ENCODE results near the gene GLP1R. TPM values are rescaled to one million over a fixed set of nuclear protein-coding genes. Genes with fewer than 3 reads are reported as not detected.

GLP1R gene
- total RNA-seq, 3 donors from 2014 or later (not counting 1 experiment from before 2014, with no cell fraction given) = 2.2 to 6.5 (median 3.0) TPM

DNA sequence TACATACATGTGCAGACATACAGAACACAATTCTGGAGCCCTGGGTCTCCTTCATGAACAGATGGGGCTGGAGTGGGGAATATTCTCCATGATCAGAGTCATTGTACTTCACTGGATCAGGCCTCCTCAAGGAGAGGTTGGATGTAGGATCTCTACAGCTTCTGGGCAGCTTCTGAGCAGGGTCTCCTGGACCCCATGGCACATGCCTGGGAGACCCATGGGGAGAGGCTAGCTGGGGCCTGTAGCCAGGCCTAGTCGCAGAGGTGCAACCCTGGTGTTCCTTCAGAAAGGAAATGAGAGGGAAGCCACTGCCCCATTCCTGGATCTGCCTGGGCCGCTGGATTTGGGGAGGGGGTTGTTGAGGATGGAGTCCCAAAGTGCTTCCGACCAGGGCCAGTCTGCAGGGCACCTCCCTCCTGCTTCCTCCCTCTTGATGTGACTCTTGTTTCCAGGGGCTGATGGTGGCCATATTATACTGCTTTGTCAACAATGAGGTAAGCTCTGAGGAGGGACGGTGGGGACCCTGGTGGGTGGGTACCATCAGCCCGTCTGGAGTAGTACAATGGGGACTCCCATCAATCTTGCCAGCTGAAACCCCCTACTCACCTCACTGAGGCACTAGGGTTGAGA is 31.8 kb downstream of the GLP1R start:
- H3K27me3 Mint-ChIP-seq (ENCODE audit: low read depth in 2 of 2) = no peaks in the 10 kb centered on the region
- H3K9me3 ChIP-seq (ENCODE audit: control insufficient read depth, insufficient read depth, low read length) = no peaks in the 10 kb centered on the region
- WGBS (ENCODE audit: insufficient coverage) = 86% methylated on average over 5 of the region's 5 CpGs
- TF ChIP-seq CTCF (IDR thresholded peaks at IDR 0.05) = no peak
- H3K36me3 Mint-ChIP-seq = no peaks in the 10 kb centered on the region
- no peaks in the 10 kb centered on the region for H3K4me1 Mint-ChIP-seq
- H3K27ac ChIP-seq (ENCODE audit: low read length) = no peak overlapping the region
- no peaks in the 10 kb centered on the region for H3K36me3 ChIP-seq (ENCODE audit: control insufficient read depth, insufficient read depth, low read length)
- no peaks in the 10 kb centered on the region for H3K27me3 ChIP-seq (ENCODE audit: control insufficient read depth, insufficient read depth, low read length)
- no peak overlapping the region for H3K4me3 ChIP-seq (ENCODE audit: low read length)
- DNase-seq = peak in 1 of 2 donors; percentile 1
- no peak for ATAC-seq
- H3K4me1 ChIP-seq (ENCODE audit: control insufficient read depth, insufficient read depth, low read length) = no peaks in the 10 kb centered on the region
- no peak overlapping the region for H3K4me3 Mint-ChIP-seq
- no peaks in the 10 kb centered on the region for H3K9me3 Mint-ChIP-seq
- H3K27ac Mint-ChIP-seq = no peak overlapping the region
- intact Hi-C loops (cut with micrococcal nuclease) = no loop called here

GRCh38 chr6:39082310-39082709 is 33.7 kb downstream of the GLP1R start:
- H3K36me3 Mint-ChIP-seq = no peaks in the 10 kb centered on the region

GRCh38 chr6:39083231-39083634 is 34.7 kb downstream of the GLP1R start:
- intact Hi-C loops (cut with micrococcal nuclease) = no loop called here
- H3K9me3 Mint-ChIP-seq = no peaks in the 10 kb centered on the region

More at GRCh38 chr6:39082310-39082709, 33.7 kb downstream of the GLP1R start:
- intact Hi-C loops (cut with micrococcal nuclease) = no loop called here
- H3K36me3 ChIP-seq (ENCODE audit: control insufficient read depth, insufficient read depth, low read length) = no peaks in the 10 kb centered on the region
- H3K27ac ChIP-seq (ENCODE audit: low read length) = no peak overlapping the region
- no peaks in the 10 kb centered on the region for H3K9me3 ChIP-seq (ENCODE audit: control insufficient read depth, insufficient read depth, low read length)
- TF ChIP-seq CTCF (IDR thresholded peaks at IDR 0.05) = no peak
- no peaks in the 10 kb centered on the region for H3K27me3 ChIP-seq (ENCODE audit: control insufficient read depth, insufficient read depth, low read length)
- 76% methylated on average over 8 of the region's 8 CpGs for WGBS (ENCODE audit: insufficient coverage)
- H3K4me3 ChIP-seq (ENCODE audit: low read length) = no peak overlapping the region
- Mint-ChIP-seq H3K4me3 (no peak overlapping the region), H3K9me3 (no peaks in the 10 kb centered on the region), H3K27ac (no peak overlapping the region), H3K4me1 (peaks cover 15 to 17% of the 10 kb centered on the region in 2 donors), H3K27me3 (ENCODE audit: low read depth in 2 of 2) (peaks cover 0 to 5% of the 10 kb centered on the region in 2 donors)
- ATAC-seq (no peak), DNase-seq (peak in 1 of 2 donors; percentile 3)
- peaks cover 10% of the 10 kb centered on the region for H3K4me1 ChIP-seq (ENCODE audit: control insufficient read depth, insufficient read depth, low read length)

More at GRCh38 chr6:39083231-39083634, 34.7 kb downstream of the GLP1R start:
- DNase-seq (peak in 1 of 2 donors; percentile 13), ATAC-seq (peak in 1 of 3 donors; percentile 43)
- no peak overlapping the region for H3K27ac ChIP-seq (ENCODE audit: low read length)
- peaks cover 10% of the 10 kb centered on the region for H3K4me1 ChIP-seq (ENCODE audit: control insufficient read depth, insufficient read depth, low read length)
- no peaks in the 10 kb centered on the region for H3K27me3 ChIP-seq (ENCODE audit: control insufficient read depth, insufficient read depth, low read length)
- TF ChIP-seq CTCF (IDR thresholded peaks at IDR 0.05) = no peak
- Mint-ChIP-seq H3K4me3 (no peak overlapping the region), H3K36me3 (no peaks in the 10 kb centered on the region), H3K27ac (no peak overlapping the region), H3K4me1 (peaks cover 15 to 17% of the 10 kb centered on the region in 2 donors), H3K27me3 (ENCODE audit: low read depth in 2 of 2) (peaks cover 0 to 10% of the 10 kb centered on the region in 2 donors)
- H3K9me3 ChIP-seq (ENCODE audit: control insufficient read depth, insufficient read depth, low read length) = no peaks in the 10 kb centered on the region
- H3K4me3 ChIP-seq (ENCODE audit: low read length) = no peak overlapping the region
- WGBS (ENCODE audit: insufficient coverage) = 55% methylated on average over 2 of the region's 2 CpGs
- no peaks in the 10 kb centered on the region for H3K36me3 ChIP-seq (ENCODE audit: control insufficient read depth, insufficient read depth, low read length)
